NCI-H460 (cell line): Measurements from ENCODE around the gene CFC1. TPM values are rescaled to one million over a fixed set of nuclear protein-coding genes. Genes with fewer than 3 reads are reported as not detected.
"Not testable (repeated sequence)": the region's sequence is repeated elsewhere in the genome, so short reads cannot be mapped to it uniquely, and the experiment has no call there.

Experiments
- DNase-seq: peaks from one replicate; pipeline ENCODE4 v3.0.0-alpha.2; 2016; ENCODE audit warnings: low read depth; ENCODE audit errors: extremely low read depth
- polyA plus RNA-seq: library from polyadenylated mRNA; depleted of rRNA; stranded (reverse); fragments of >200 nt; gene quantifications from 2 replicates; pipeline ENCODE4 v1.2.3, GENCODE V29; 2014; cell fraction: nucleus; rRNA removed
- total RNA-seq: library from RNA; depleted of rRNA; stranded (reverse); fragments of >200 nt; shearing (Covaris generic); gene quantifications from 2 replicates; pipeline ENCODE4 v1.2.3, GENCODE V29; 2014; rRNA removed

Gene CFC1
- not detected in 2 replicates for total RNA-seq
- not detected in 2 replicates for polyA plus RNA-seq

- not testable (repeated sequence) for DNase-seq
These were observed at the start of gene CFC1 for GRCh38 chr2:130599393-130599792. CFC1 (minus strand) TSS chr2:130599575; CDS start chr2:130599287, 288 bp downstream.

GRCh38 chr2:130641688-130642087, 42.3 kb upstream of the CFC1 start:
- not testable (repeated sequence) for DNase-seq

GRCh38 chr2:130638973-130639372, 39.6 kb upstream of the CFC1 start:
- DNase-seq = not testable (repeated sequence)

- not testable (repeated sequence) for DNase-seq
These were observed 29.6 kb upstream of the CFC1 start for GRCh38 chr2:130628784-130629475.

- DNase-seq = not testable (repeated sequence)
These were observed 11.8 kb upstream of the CFC1 start, which contains the start of gene POTEJ for GRCh38 chr2:130611140-130611539. POTEJ (plus strand) TSS chr2:130611440; CDS start chr2:130611533, 93 bp downstream.

GRCh38 chr2:130610486-130610885, 11.1 kb upstream of the CFC1 start:
- not testable (repeated sequence) for DNase-seq

- DNase-seq = not testable (repeated sequence)
These were observed 9.9 kb upstream of the CFC1 start for GRCh38 chr2:130609002-130609920.

GRCh38 chr2:130608276-130609001, 9.1 kb upstream of the CFC1 start:
- not testable (repeated sequence) for DNase-seq

- DNase-seq = not testable (repeated sequence)
These were observed 2.4 kb upstream of the CFC1 start for GRCh38 chr2:130601648-130602302.

GRCh38 chr2:130599926-130600325, 551 bp upstream of the CFC1 start:
- DNase-seq = not testable (repeated sequence)

- not testable (repeated sequence) for DNase-seq
These were observed 912 bp downstream of the CFC1 start for GRCh38 chr2:130598463-130598862.

GRCh38 chr2:130597994-130598393, 1.4 kb downstream of the CFC1 start:
- DNase-seq = not testable (repeated sequence)

- not testable (repeated sequence) for DNase-seq
These were observed 2.6 kb downstream of the CFC1 start for GRCh38 chr2:130596757-130597156.

GRCh38 chr2:130594011-130594410, 5.4 kb downstream of the CFC1 start:
- DNase-seq = not testable (repeated sequence)

GRCh38 chr2:130592791-130593414, 6.5 kb downstream of the CFC1 start:
- not testable (repeated sequence) for DNase-seq

- DNase-seq = not testable (repeated sequence)
These were observed 8.5 kb downstream of the CFC1 start for GRCh38 chr2:130590842-130591359.

- not testable (repeated sequence) for DNase-seq
These were observed 9.1 kb downstream of the CFC1 start for GRCh38 chr2:130590170-130590841.

- not testable (repeated sequence) for DNase-seq
These were observed 10.5 kb downstream of the CFC1 start for GRCh38 chr2:130588688-130589458.
